SK-N-SH (cell line): Measurements from ENCODE around the gene JAZF1. TPM values are rescaled to one million over a fixed set of nuclear protein-coding genes. Genes with fewer than 3 reads are reported as not detected.

Source experiments
- CTCF ChIA-PET: fragments of 300-600, 350-600 bp; formaldehyde crosslinking; extraction: SDS; loops from one replicate; lab custom pipeline; 2021; lab: Yijun Ruan, JAX
- POLR2A ChIA-PET: fragments of 350-600 bp; sonication (Branson Sonifier 250); formaldehyde crosslinking; extraction: SDS; loops from one replicate; lab custom pipeline; 2020; ENCODE audit warnings: antibody characterized with exemption, inconsistent platforms; lab: Yijun Ruan, JAX
- DNase-seq: peaks from one replicate; pipeline ENCODE4 v3.0.0; 2012
- H2AFZ ChIP-seq: fragments of 200-600 bp; sonication (generic); 2 replicates; pipeline ENCODE4 v1.8.1; 2016; ENCODE audit warnings: antibody characterized with exemption, mild to moderate bottlenecking, low read depth
- H3F3A ChIP-seq: fragments of 200-600 bp; sonication (generic); replicated peaks from 2 replicates; pipeline ENCODE3; 2016; ENCODE audit warnings: antibody characterized with exemption, mild to moderate bottlenecking; ENCODE audit not compliant: insufficient read depth
- H3K27ac ChIP-seq, 2 experiments: fragments of 200-500 bp in 1 of 2; fragments of 200-600 bp in 1 of 2; sonication (Bioruptor generic) in 1 of 2; sonication (generic), shearing (Covaris generic) in 1 of 2; 2 replicates each; pipeline versions ENCODE4 v1.5.1 to v1.6.1; 2014 to 2016; ENCODE audit warnings: low read depth in 2 of 2, inconsistent platforms in 1 of 2, low read length in 1 of 2, mild to moderate bottlenecking in 1 of 2, mixed read lengths in 1 of 2
- H3K27me3 ChIP-seq: fragments of 200-600 bp; sonication (generic), shearing (Covaris generic); 2 replicates; pipeline ENCODE4 v1.6.1; 2016; ENCODE audit warnings: mixed run types; ENCODE audit not compliant: insufficient read depth
- H3K36me3 ChIP-seq, 2 experiments: fragments of 200-500 bp in 1 of 2; fragments of 200-600 bp in 1 of 2; sonication (Bioruptor generic) in 1 of 2; sonication (generic) in 1 of 2; replicated peaks in 1 of 2; 2 replicates each; pipeline versions ENCODE3 to v1.5.1; 2014 to 2016; ENCODE audit warnings: low read length in 1 of 2, mild to moderate bottlenecking in 1 of 2; ENCODE audit not compliant: insufficient read depth in 2 of 2, control insufficient read depth in 1 of 2
- H3K4me1 ChIP-seq, 2 experiments: fragments of 200-500 bp in 1 of 2; fragments of 200-600 bp in 1 of 2; sonication (Bioruptor generic) in 1 of 2; sonication (generic), shearing (Covaris generic) in 1 of 2; 2 replicates each; pipeline versions ENCODE4 v1.5.1 to v1.6.1; 2014 to 2016; ENCODE audit warnings: low read depth in 1 of 2, low read length in 1 of 2, mixed run types in 1 of 2; ENCODE audit not compliant: insufficient read depth in 2 of 2, control insufficient read depth in 1 of 2
- H3K4me2 ChIP-seq: fragments of 200-600 bp; sonication (generic), shearing (Covaris generic); 2 replicates; pipeline ENCODE4 v1.6.1; 2017; ENCODE audit warnings: mixed run types
- H3K4me3 ChIP-seq, 2 experiments: fragments of 200-500 bp in 1 of 2; fragments of 200-600 bp in 1 of 2; sonication (Bioruptor generic) in 1 of 2; sonication (generic), shearing (Covaris generic) in 1 of 2; 2 replicates each; pipeline versions ENCODE4 v1.5.1 to v1.8.1; 2014 to 2016; ENCODE audit warnings: low read depth in 2 of 2, inconsistent platforms in 1 of 2, low read length in 1 of 2, mild to moderate bottlenecking in 1 of 2, mixed read lengths in 1 of 2, moderate library complexity in 1 of 2
- H3K79me2 ChIP-seq: fragments of 200-600 bp; sonication (generic); 2 replicates; pipeline ENCODE4 v1.8.1; 2017; ENCODE audit warnings: mild to moderate bottlenecking; ENCODE audit not compliant: insufficient read depth
- H3K9ac ChIP-seq: fragments of 200-600 bp; sonication (generic); 2 replicates; pipeline ENCODE4 v1.6.1; 2017; ENCODE audit warnings: mixed run types
- H3K9me2 ChIP-seq: fragments of 200-600 bp; sonication (generic); 2 replicates; pipeline ENCODE4 v1.6.1; 2017; ENCODE audit warnings: mixed run types
- H3K9me3 ChIP-seq: fragments of 200-600 bp; sonication (generic); 2 replicates; pipeline ENCODE4 v1.6.1; 2017; ENCODE audit warnings: mixed run types, mild to moderate bottlenecking, moderate library complexity
- H4K20me1 ChIP-seq: fragments of 200-600 bp; sonication (generic); 2 replicates; pipeline ENCODE4 v1.6.1; 2017; ENCODE audit warnings: mild to moderate bottlenecking, mixed run types; ENCODE audit not compliant: insufficient read depth
- EP300 ChIP-seq, 2 experiments: IDR thresholded peaks; 2 replicates each; pipeline versions ENCODE4 v1.4.0 to v1.6.1; 2012; ENCODE audit warnings: borderline replicate concordance in 1 of 2, low read depth in 1 of 2, low read length in 1 of 2
- FOSL2 ChIP-seq: IDR thresholded peaks from 2 replicates; pipeline ENCODE4 v1.4.0; 2012; ENCODE audit warnings: low read depth, mild to moderate bottlenecking, moderate library complexity, borderline replicate concordance
- FOXJ3 ChIP-seq: sonication (generic); formaldehyde crosslinking; IDR thresholded peaks from 2 replicates; pipeline ENCODE4 v1.5.1; 2020; ENCODE audit warnings: mild to moderate bottlenecking, missing genetic modification reagents
- GABPA ChIP-seq: IDR thresholded peaks from 2 replicates; pipeline ENCODE4 v1.4.0; 2012; ENCODE audit warnings: low read depth, mild to moderate bottlenecking
- GATA2 ChIP-seq: sonication (generic); formaldehyde crosslinking; IDR thresholded peaks from 2 replicates; pipeline ENCODE4 v1.5.0; 2020; ENCODE audit warnings: mild to moderate bottlenecking, missing genetic modification reagents
- JUND ChIP-seq: IDR thresholded peaks from 2 replicates; pipeline ENCODE4 v1.4.0; 2012
- MEF2A ChIP-seq: IDR thresholded peaks from 2 replicates; pipeline ENCODE4 v1.4.0; 2012; ENCODE audit warnings: low read depth, borderline replicate concordance
- NRF1 ChIP-seq: IDR thresholded peaks from 2 replicates; pipeline ENCODE4 v1.6.1; 2012; ENCODE audit warnings: low read depth, mild to moderate bottlenecking, low read length
- RAD21 ChIP-seq: IDR thresholded peaks from 2 replicates; pipeline ENCODE4 v1.6.1; 2012; ENCODE audit warnings: mild to moderate bottlenecking, low read length
- RCOR1 ChIP-seq: fragments of 150-350 bp; IDR thresholded peaks from 2 replicates; pipeline ENCODE4 v1.6.1; 2017; ENCODE audit warnings: antibody characterized with exemption, low read length
- SMC3 ChIP-seq: IDR thresholded peaks from 2 replicates; pipeline ENCODE4 v1.6.1; 2012; ENCODE audit warnings: low read depth, low read length, improper control_type of control experiment
- TAF1 ChIP-seq: IDR thresholded peaks from 2 replicates; pipeline ENCODE4 v1.6.1; 2012; ENCODE audit warnings: low read depth, mild to moderate bottlenecking, low read length, moderate library complexity, borderline replicate concordance
- TCF12 ChIP-seq: IDR thresholded peaks from 2 replicates; pipeline ENCODE4 v1.4.0; 2012
- TEAD4 ChIP-seq: IDR thresholded peaks from 2 replicates; pipeline ENCODE4 v1.4.0; 2012; ENCODE audit warnings: mild to moderate bottlenecking, borderline replicate concordance; ENCODE audit not compliant: insufficient read depth
- WGBS: methylation state at CpG from one replicate; pipeline ENCODE4 v1.1.6; 2017; ENCODE audit warnings: low lambda C conversion rate; 5-methylcytosine and 5-hydroxymethylcytosine counted together
- polyA plus RNA-seq, 3 experiments: library from polyadenylated mRNA; depleted of rRNA; stranded (reverse); fragments of >200 nt; gene quantifications; 2 replicates each; pipeline ENCODE4 v1.2.3, GENCODE V29; 2012
- TF ChIP-seq, protein P1 (sequence below): IDR thresholded peaks from 2 replicates; pipeline ENCODE4 v1.4.0; 2012; ENCODE audit warnings: low read depth, borderline replicate concordance
- TF ChIP-seq, protein P2 (sequence below): fragments of 200-600 bp; sonication (generic); IDR thresholded peaks from 2 replicates; pipeline ENCODE4 v1.6.1; 2017; ENCODE audit warnings: antibody characterized with exemption, mild to moderate bottlenecking, moderate library complexity
- TF ChIP-seq, protein P3 (sequence below): IDR thresholded peaks from 2 replicates; pipeline ENCODE4 v1.4.0; 2012; ENCODE audit warnings: low read depth
- TF ChIP-seq, protein P4 (sequence below): IDR thresholded peaks from 2 replicates; pipeline ENCODE4 v1.4.0; 2012; ENCODE audit warnings: low read depth, borderline replicate concordance
- TF ChIP-seq, protein P5 (sequence below): fragments of 150-350 bp; IDR thresholded peaks from 2 replicates; pipeline ENCODE4 v1.6.1; 2016; ENCODE audit warnings: mild to moderate bottlenecking, low read depth, low read length

JAZF1 gene
- polyA plus RNA-seq, 1 of the 3 experiments (the other 2 are of a cell fraction) = 1.7 TPM

DNA sequence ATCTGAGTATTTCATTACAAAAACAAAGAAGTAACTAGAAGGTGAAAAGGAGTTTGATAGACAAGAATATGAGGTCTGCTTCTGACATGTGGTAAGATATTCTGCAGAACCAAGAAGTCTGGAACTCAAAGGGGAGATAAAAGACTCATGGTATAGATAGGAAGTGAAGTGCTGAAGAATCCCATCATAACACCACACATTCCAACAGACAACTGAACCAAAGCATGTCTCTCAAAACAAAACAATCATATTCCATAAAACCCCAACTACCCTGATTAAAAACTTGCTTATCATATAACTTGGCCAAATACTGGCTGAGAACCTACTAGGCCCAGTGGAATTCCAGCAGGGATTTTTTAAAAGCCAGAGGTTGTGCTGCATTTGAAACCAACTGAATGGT lies 178.7 kb downstream of the JAZF1 start (continued):
- TF ChIP-seq, protein P1, sequence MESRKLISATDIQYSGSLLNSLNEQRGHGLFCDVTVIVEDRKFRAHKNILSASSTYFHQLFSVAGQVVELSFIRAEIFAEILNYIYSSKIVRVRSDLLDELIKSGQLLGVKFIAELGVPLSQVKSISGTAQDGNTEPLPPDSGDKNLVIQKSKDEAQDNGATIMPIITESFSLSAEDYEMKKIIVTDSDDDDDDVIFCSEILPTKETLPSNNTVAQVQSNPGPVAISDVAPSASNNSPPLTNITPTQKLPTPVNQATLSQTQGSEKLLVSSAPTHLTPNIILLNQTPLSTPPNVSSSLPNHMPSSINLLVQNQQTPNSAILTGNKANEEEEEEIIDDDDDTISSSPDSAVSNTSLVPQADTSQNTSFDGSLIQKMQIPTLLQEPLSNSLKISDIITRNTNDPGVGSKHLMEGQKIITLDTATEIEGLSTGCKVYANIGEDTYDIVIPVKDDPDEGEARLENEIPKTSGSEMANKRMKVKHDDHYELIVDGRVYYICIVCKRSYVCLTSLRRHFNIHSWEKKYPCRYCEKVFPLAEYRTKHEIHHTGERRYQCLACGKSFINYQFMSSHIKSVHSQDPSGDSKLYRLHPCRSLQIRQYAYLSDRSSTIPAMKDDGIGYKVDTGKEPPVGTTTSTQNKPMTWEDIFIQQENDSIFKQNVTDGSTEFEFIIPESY = no peak
- TF ChIP-seq MEF2A = no peak
- TF ChIP-seq TAF1 = no peak
- no peak for TF ChIP-seq TCF12
- no peak for TF ChIP-seq NRF1
- TF ChIP-seq GABPA = no peak
- TF ChIP-seq TEAD4 = no peak
- no peak for TF ChIP-seq GATA2

DNA sequence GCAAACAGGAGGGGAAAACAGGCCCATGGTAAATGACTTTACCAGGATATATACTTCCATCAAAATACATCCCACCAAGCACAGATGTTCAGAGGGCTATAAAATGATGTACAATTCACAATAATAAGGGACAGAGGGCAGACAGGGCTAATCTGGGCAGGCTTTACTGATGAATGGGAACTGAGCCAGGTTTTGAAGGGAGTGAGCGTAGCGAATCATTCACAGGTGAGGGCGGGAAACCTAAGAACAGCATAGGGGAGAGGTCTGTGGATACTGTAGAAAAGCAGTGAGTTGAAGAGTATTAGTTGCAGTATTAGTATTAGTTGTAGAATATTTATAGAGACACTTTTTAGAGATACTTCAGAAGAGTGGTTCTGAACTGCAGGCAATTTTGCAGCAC lies 180.8 kb downstream of the JAZF1 start:
- Histone ChIP-seq H3K27me3 (no peaks in the 10 kb centered on the region), H3K9me3 (no peaks in the 10 kb centered on the region), H3K4me1 (peaks cover 4 to 9% of the 10 kb centered on the region in 2 experiments), H3F3A (peaks cover 4% of the 10 kb centered on the region), H3K9me2 (no peaks in the 10 kb centered on the region), H3K79me2 (no peaks in the 10 kb centered on the region), H3K4me2 (no peak overlapping the region), H3K27ac (no peak overlapping the region), H3K9ac (no peak overlapping the region), H4K20me1 (no peaks in the 10 kb centered on the region), H2AFZ (no peak overlapping the region), H3K4me3 (no peak overlapping the region), H3K36me3 (no peaks in the 10 kb centered on the region)
- ChIA-PET CTCF (interaction anchor here (1.0 to 1.9 kb wide), 2 partner anchors 21 to 790 kb away, joined by 3 to 7 read pairs; no protein-coding TSS in a partner anchor), POLR2A (no interaction called here)
- WGBS = 94% methylated on average over 3 of the region's 3 CpGs
- no peak for DNase-seq
- TF ChIP-seq, protein P2, sequence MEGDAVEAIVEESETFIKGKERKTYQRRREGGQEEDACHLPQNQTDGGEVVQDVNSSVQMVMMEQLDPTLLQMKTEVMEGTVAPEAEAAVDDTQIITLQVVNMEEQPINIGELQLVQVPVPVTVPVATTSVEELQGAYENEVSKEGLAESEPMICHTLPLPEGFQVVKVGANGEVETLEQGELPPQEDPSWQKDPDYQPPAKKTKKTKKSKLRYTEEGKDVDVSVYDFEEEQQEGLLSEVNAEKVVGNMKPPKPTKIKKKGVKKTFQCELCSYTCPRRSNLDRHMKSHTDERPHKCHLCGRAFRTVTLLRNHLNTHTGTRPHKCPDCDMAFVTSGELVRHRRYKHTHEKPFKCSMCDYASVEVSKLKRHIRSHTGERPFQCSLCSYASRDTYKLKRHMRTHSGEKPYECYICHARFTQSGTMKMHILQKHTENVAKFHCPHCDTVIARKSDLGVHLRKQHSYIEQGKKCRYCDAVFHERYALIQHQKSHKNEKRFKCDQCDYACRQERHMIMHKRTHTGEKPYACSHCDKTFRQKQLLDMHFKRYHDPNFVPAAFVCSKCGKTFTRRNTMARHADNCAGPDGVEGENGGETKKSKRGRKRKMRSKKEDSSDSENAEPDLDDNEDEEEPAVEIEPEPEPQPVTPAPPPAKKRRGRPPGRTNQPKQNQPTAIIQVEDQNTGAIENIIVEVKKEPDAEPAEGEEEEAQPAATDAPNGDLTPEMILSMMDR = no peak
- TF ChIP-seq MEF2A = no peak

DNA sequence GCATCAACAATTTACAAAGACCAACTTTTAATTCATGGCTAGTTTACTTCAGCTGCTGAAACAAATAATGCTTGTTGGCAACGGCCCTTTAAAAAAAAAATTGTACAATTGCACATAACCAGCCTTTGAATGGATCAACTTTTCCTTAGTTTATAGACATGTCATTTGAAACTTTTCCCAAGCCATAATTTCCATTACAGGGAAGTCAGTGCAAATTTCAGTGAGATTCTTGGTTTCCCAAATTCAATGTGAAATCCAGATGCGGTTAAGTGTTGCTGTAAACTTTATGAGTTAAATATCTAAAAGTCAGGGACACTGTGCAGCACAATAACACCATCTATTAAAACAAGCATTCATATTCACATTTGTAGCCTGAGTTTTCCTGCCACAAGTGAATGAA lies 182.2 kb downstream of the JAZF1 start:
- Histone ChIP-seq H4K20me1 (no peaks in the 10 kb centered on the region), H3K4me3 (no peak overlapping the region), H3K27me3 (no peaks in the 10 kb centered on the region), H3K9ac (no peak overlapping the region), H3K4me2 (no peak overlapping the region), H3K4me1 (peaks cover 9 to 13% of the 10 kb centered on the region in 2 experiments), H3K27ac (no peak overlapping the region), H3K9me2 (no peaks in the 10 kb centered on the region), H3F3A (peaks cover 4% of the 10 kb centered on the region), H2AFZ (no peak overlapping the region), H3K79me2 (no peaks in the 10 kb centered on the region), H3K36me3 (no peaks in the 10 kb centered on the region), H3K9me3 (no peaks in the 10 kb centered on the region)
- ChIA-PET POLR2A (no interaction called here), CTCF (interaction anchor here (1.2 to 1.9 kb wide), 2 partner anchors 23 to 63 kb away, joined by 3 to 7 read pairs; no protein-coding TSS in a partner anchor)
- no peak for DNase-seq
- whole genome bisulfite sequencing = 89% methylated on average over 2 of the region's 2 CpGs
- TF ChIP-seq EP300 (IDR thresholded peaks at IDR 0.05; ENCODE audit: borderline replicate concordance in 1 of 2, low read depth in 1 of 2, low read length in 1 of 2) (no peak), SMC3 (no peak), RAD21 (no peak), RCOR1 (no peak), MEF2A (no peak), FOXJ3 (CRISPR knock-in tag) (no peak), JUND (no peak), TEAD4 (no peak), FOSL2 (no peak)
- TF ChIP-seq, protein P3, sequence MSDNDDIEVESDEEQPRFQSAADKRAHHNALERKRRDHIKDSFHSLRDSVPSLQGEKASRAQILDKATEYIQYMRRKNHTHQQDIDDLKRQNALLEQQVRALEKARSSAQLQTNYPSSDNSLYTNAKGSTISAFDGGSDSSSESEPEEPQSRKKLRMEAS = no peak
- TF ChIP-seq, protein P4, sequence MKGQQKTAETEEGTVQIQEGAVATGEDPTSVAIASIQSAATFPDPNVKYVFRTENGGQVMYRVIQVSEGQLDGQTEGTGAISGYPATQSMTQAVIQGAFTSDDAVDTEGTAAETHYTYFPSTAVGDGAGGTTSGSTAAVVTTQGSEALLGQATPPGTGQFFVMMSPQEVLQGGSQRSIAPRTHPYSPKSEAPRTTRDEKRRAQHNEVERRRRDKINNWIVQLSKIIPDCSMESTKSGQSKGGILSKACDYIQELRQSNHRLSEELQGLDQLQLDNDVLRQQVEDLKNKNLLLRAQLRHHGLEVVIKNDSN = no peak
- TF ChIP-seq, protein P5, sequence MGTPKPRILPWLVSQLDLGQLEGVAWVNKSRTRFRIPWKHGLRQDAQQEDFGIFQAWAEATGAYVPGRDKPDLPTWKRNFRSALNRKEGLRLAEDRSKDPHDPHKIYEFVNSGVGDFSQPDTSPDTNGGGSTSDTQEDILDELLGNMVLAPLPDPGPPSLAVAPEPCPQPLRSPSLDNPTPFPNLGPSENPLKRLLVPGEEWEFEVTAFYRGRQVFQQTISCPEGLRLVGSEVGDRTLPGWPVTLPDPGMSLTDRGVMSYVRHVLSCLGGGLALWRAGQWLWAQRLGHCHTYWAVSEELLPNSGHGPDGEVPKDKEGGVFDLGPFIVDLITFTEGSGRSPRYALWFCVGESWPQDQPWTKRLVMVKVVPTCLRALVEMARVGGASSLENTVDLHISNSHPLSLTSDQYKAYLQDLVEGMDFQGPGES = no peak
- TF ChIP-seq, protein P1 = no peak
